HFF-Myc (cell line): Measurements from ENCODE around the gene GLP2R.

Experiments used
- DNase-seq: peaks from one replicate; pipeline ENCODE4 v3.0.0-alpha.2; 2011; ENCODE audit warnings: low read depth; ENCODE audit errors: extremely low read depth
- H3K4me3 ChIP-seq: replicated peaks from 2 replicates; pipeline ENCODE4 v1.5.1; 2011; ENCODE audit warnings: low read depth, mild to moderate bottlenecking, control low read depth, low read length
- TF ChIP-seq, protein P1 (sequence below): IDR thresholded peaks from 2 replicates; pipeline ENCODE4 v1.5.1; 2012; ENCODE audit warnings: mild to moderate bottlenecking, low read depth, low read length, control low read depth; ENCODE audit errors: missing control alignments

Gene GLP2R

DNA sequence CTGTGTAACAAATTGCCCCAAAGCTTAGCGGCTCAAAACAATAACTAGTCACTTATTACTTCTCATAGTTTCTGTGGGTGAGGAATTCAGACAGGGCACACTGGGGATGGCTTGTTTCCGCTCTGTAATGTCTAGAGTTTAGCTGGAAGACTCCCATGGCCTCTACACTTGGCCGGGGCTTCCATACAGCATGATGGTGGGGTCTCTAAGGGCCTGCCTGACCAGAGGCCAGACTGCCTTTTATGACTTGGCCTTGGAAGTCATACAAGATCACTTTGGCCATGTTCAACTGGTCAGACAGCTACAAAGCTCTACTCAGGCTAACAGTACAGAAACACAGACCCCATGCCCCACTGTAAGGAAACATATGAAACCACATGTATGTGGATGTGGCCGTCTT lies 8.2 kb downstream of the GLP2R start:
- TF ChIP-seq, protein P1, sequence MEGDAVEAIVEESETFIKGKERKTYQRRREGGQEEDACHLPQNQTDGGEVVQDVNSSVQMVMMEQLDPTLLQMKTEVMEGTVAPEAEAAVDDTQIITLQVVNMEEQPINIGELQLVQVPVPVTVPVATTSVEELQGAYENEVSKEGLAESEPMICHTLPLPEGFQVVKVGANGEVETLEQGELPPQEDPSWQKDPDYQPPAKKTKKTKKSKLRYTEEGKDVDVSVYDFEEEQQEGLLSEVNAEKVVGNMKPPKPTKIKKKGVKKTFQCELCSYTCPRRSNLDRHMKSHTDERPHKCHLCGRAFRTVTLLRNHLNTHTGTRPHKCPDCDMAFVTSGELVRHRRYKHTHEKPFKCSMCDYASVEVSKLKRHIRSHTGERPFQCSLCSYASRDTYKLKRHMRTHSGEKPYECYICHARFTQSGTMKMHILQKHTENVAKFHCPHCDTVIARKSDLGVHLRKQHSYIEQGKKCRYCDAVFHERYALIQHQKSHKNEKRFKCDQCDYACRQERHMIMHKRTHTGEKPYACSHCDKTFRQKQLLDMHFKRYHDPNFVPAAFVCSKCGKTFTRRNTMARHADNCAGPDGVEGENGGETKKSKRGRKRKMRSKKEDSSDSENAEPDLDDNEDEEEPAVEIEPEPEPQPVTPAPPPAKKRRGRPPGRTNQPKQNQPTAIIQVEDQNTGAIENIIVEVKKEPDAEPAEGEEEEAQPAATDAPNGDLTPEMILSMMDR: no peak
- DNase-seq: no peak
- no peak overlapping the region for H3K4me3 ChIP-seq

DNA sequence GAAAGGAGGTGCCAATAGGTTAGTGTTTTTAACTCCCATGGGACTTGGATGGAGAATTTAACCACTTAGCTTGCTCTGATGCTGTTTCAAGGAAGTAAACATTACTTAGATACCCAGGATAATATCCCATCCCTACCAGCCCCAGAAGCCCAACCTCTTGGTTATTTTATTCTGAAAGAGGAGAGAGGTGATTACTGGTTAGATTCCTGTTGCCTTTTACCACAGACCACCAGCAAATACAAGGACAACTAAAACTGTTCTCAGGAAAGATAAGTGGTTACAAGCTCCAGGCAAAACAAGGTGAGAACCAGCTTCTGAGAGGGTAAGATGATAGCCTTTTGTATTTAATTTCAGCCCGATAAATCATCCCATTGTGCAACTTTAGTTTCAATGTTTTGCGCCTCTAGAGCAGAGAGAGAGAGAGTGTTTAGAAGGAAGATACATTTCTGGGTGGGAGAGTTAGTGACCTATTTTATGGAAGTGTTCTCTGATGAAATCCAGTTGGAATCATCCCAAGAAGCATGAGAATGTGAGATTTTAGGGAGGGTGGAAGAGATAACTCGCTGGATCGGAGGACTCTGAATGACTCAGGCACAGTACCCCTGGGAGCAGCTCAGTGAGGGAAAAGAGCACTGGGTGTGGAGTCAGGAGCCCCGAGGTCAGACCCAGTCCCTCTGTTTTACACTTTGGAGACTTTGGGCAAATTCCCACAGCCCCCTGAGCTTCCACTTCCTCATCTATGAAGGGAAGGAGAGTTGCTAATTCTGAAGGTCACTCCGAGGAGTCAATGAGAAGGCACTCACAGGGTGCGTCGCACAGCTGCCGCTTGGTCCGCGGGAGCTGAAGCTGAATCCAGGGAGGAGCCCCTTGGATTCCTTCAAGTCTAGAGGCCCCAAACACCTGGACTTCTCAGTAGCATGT lies 12.1 kb downstream of the GLP2R start:
- DNase-seq: no peak
- TF ChIP-seq, protein P1: no peak
- no peak overlapping the region for H3K4me3 ChIP-seq

DNA sequence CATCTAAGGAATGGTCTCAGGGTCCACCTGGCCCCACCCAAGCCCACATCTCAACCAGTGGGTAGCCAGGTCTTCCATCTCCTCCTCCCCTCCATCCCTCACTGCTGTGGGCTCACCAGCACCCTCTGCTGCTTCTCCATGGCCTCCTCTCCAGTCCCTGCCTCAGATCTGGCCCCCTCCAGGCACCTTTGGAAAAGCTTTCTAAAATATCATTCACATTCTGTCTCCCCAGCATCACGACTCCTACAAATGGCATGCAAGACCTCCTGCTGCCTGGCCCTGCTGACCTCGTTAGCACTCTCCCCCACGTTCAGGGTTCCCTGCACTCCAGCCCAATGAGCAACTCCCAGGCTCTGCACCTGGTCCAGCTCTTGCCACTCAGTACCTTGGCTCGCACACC lies 13.7 kb downstream of the GLP2R start:
- DNase-seq: no peak
- no peak overlapping the region for H3K4me3 ChIP-seq
- TF ChIP-seq, protein P1: peak; percentile 26

DNA sequence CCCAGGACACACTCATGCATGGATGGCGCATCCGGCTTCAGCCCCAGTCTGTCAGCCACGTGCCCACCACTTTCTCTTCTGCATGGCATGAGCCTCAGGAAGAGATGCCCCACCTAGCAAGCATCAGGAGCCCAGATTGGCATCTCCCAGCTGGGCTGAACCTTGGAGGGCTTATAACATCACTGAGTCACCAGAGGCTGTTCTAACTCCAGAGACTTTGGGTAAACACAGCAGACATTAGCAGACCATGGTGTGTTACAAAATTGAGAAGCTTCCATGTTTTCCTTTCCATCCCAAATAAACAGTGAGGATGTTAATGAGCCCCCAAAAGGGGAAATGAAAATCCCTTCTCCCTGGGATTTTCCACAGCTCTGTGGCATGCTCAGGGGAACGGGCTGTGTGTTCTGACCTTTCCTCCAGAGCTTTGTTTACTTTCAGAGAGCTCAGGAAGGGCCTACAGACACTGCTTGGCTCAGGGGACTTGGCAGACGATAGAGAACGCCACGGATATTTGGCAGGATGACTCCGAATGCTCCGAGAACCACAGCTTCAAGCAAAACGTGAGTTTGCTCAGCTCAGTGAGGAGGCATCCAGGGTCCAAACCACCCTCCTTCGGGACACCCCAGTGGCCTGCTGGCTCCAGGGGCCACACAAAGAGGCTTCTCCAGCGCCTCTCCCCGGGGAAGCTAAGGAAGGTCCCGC lies 16.5 kb downstream of the GLP2R start:
- H3K4me3 ChIP-seq: no peak overlapping the region
- DNase-seq: no peak
- TF ChIP-seq, protein P1: no peak

DNA sequence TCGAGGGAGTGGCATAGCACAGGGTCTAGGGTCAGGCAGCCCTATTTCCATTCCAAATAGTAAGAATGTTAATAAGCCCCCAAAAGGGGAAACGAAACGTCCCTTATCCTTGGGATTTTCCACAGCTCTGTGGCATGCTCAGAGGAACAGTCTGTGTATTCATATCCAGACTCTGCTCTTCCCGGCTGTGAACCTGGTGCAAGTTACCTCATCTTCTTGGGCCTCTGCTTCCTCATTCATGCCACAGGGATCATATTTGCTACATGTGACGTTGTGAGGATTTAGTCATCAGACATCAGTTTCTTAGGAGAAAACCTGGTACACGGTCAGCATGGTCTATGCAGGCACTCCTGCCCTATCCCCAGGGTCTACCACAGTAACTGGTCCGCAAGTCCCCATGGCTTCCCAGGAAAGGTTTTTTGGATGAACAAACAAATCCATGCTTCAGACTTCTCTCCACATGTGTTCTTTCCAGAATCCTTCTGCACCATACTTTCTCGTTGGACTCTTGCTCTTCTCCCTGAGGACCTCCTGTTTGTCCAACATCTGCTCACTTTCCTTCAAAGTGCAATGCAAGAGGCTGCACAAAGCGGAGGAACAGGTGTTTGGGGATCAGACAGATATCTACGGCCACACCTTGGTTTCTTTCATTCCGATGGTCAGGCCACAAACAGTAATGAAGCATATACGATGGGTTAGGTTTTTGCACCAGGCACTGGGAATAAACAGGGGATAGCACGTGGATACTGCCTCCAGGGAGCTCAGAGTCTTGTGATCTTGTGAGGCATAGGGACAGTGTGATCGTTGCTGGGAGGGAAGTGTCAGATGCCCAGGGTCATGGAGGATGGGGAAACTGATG lies 17.7 kb downstream of the GLP2R start:
- no peak overlapping the region for H3K4me3 ChIP-seq
- DNase-seq: no peak
- TF ChIP-seq, protein P1: no peak

DNA sequence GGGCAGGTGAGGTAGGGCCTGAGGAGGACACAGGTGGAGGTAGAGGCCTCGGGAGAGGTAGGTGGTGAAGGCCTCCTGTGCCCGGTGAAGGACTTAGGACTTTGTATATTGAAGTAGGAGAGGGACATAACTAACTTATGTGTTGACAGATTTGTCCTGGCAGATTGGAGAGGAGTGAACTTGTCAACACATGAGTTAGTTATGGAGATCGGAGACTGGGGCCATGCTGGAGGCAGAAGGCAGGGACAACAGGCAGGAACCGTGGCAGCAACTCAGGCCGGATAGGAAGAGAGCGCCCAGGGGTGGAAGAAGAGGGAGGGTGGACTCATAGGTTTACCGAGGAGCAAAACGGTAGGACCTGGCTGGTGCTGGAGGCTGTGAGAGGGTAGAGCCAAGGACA lies 18.4 kb downstream of the GLP2R start:
- TF ChIP-seq, protein P1: no peak
- H3K4me3 ChIP-seq: no peak overlapping the region
- DNase-seq: no peak
